HL-60 (cell line): ENCODE measurements around the gene EVI5L.

Experiments
- DNase-seq, 2 experiments: peaks; one replicate each; pipeline ENCODE4 v3.0.0-alpha.2; 2010 to 2020; ENCODE audit warnings: low read depth in 1 of 2, low spot score in 1 of 2
- H3K27ac ChIP-seq: fragments of 250-450 bp; sonication (Bioruptor Pico); replicated peaks from 2 replicates; pipeline ENCODE4 v1.5.1; 2020; ENCODE audit warnings: mild to moderate bottlenecking, moderate library complexity
- H3K27me3 ChIP-seq: fragments of 250-450 bp; sonication (Bioruptor Pico); 2 replicates; pipeline ENCODE4 v1.5.1; 2021; ENCODE audit warnings: mild to moderate bottlenecking, moderate library complexity; ENCODE audit not compliant: insufficient read depth, poor library complexity, severe bottlenecking
- H3K4me3 ChIP-seq: replicated peaks from 2 replicates; pipeline ENCODE4 v1.5.1; 2011; ENCODE audit warnings: mild to moderate bottlenecking, control low read depth, low read length; ENCODE audit not compliant: insufficient read depth
- GABPA ChIP-seq: IDR thresholded peaks from 2 replicates; pipeline ENCODE4 v1.6.1; 2012; ENCODE audit warnings: low read depth
- POLR2AphosphoS5 ChIP-seq: IDR thresholded peaks from 2 replicates; pipeline ENCODE4 v1.6.1; 2012; ENCODE audit warnings: low read depth
- SPI1 ChIP-seq: IDR thresholded peaks from 2 replicates; pipeline ENCODE4 v1.6.1; 2012; ENCODE audit warnings: low read depth, mild to moderate bottlenecking, borderline replicate concordance
- TF ChIP-seq, protein P1 (sequence below): IDR thresholded peaks from 2 replicates; pipeline ENCODE4 v1.6.1; 2012; ENCODE audit warnings: low read depth; ENCODE audit not compliant: insufficient replicate concordance
- TF ChIP-seq, protein P2 (sequence below): IDR thresholded peaks from one replicate; pipeline ENCODE4 v1.5.1; 2011; ENCODE audit warnings: low read length, control low read depth, inconsistent platforms; ENCODE audit not compliant: insufficient read depth

The EVI5L gene

DNA sequence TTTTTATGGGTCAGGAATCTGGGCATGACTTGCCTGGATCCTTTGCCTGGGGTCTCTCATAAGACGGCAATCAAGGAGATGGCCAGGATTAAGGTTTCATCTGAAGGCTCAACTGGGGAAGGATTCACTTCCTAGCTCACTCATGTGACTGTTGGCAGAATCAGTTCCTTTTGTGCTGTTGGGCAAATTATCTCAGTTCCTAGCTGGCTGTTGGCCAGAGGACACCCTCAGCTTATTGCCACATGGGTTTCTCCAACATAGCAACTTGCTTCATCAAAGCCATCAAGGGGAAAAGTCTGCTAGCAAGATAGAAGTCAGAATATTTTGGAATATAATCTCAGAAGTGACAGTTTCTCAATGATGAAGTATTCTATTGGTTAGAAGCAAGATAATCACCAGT is 12.2 kb upstream of the EVI5L start:
- DNase-seq: peak; percentile 76 to 85
- no peak for TF ChIP-seq SPI1
- TF ChIP-seq, protein P1, sequence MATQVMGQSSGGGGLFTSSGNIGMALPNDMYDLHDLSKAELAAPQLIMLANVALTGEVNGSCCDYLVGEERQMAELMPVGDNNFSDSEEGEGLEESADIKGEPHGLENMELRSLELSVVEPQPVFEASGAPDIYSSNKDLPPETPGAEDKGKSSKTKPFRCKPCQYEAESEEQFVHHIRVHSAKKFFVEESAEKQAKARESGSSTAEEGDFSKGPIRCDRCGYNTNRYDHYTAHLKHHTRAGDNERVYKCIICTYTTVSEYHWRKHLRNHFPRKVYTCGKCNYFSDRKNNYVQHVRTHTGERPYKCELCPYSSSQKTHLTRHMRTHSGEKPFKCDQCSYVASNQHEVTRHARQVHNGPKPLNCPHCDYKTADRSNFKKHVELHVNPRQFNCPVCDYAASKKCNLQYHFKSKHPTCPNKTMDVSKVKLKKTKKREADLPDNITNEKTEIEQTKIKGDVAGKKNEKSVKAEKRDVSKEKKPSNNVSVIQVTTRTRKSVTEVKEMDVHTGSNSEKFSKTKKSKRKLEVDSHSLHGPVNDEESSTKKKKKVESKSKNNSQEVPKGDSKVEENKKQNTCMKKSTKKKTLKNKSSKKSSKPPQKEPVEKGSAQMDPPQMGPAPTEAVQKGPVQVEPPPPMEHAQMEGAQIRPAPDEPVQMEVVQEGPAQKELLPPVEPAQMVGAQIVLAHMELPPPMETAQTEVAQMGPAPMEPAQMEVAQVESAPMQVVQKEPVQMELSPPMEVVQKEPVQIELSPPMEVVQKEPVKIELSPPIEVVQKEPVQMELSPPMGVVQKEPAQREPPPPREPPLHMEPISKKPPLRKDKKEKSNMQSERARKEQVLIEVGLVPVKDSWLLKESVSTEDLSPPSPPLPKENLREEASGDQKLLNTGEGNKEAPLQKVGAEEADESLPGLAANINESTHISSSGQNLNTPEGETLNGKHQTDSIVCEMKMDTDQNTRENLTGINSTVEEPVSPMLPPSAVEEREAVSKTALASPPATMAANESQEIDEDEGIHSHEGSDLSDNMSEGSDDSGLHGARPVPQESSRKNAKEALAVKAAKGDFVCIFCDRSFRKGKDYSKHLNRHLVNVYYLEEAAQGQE: no peak
- H3K27ac ChIP-seq: no peak overlapping the region
- H3K27me3 ChIP-seq: no peaks in the 10 kb centered on the region
- no peak overlapping the region for H3K4me3 ChIP-seq

DNA sequence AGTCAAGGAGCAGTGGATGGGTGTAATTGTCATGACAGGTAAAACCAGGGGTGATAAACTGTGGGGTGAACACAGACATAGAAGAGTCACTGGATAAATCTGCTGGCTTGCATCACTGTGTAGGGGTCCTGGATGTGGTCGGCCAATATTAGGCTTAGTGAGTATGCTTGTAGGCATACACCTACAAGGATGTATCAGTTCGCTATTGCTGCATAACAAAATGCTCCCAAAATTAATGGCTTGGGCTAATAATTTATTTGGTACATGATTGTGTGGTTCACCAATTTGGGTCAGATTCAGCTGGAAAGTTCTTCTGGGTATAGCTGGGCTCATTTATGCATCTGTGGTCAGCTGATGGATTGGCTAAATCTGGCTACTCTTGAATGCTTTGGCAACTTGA is 11.2 kb upstream of the EVI5L start:
- no peak overlapping the region for H3K27ac ChIP-seq
- DNase-seq: no peak
- H3K27me3 ChIP-seq: no peaks in the 10 kb centered on the region
- H3K4me3 ChIP-seq: no peak overlapping the region
- TF ChIP-seq SPI1 (no peak), GABPA (no peak), POLR2AphosphoS5 (no peak)
- TF ChIP-seq, protein P2, sequence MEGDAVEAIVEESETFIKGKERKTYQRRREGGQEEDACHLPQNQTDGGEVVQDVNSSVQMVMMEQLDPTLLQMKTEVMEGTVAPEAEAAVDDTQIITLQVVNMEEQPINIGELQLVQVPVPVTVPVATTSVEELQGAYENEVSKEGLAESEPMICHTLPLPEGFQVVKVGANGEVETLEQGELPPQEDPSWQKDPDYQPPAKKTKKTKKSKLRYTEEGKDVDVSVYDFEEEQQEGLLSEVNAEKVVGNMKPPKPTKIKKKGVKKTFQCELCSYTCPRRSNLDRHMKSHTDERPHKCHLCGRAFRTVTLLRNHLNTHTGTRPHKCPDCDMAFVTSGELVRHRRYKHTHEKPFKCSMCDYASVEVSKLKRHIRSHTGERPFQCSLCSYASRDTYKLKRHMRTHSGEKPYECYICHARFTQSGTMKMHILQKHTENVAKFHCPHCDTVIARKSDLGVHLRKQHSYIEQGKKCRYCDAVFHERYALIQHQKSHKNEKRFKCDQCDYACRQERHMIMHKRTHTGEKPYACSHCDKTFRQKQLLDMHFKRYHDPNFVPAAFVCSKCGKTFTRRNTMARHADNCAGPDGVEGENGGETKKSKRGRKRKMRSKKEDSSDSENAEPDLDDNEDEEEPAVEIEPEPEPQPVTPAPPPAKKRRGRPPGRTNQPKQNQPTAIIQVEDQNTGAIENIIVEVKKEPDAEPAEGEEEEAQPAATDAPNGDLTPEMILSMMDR: no peak
- TF ChIP-seq, protein P1: no peak

DNA sequence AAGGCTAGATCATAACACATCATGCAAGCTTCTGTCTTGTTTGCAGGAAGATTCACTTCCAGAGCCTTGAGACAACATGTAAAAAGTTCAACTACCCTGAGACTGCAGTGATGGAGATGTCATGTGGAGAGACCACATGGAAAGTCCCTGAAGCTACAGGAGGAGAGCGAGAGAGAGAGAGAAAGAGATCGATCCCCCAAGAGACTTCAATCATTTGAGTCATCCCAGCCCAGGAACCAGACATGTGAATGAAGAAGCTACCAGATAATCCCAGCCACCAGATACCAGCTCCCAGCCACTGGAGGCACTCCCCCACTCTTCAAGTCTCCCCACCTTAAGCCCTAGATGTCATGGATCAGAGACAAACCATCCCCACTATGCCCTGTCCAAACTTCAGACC is 10.7 kb upstream of the EVI5L start:
- TF ChIP-seq, protein P1: no peak
- no peak for TF ChIP-seq GABPA
- TF ChIP-seq, protein P2: no peak
- no peak for TF ChIP-seq POLR2AphosphoS5
- TF ChIP-seq SPI1: no peak
- Histone ChIP-seq H3K27me3 (no peaks in the 10 kb centered on the region), H3K27ac (no peak overlapping the region), H3K4me3 (no peak overlapping the region)
- no peak for DNase-seq

DNA sequence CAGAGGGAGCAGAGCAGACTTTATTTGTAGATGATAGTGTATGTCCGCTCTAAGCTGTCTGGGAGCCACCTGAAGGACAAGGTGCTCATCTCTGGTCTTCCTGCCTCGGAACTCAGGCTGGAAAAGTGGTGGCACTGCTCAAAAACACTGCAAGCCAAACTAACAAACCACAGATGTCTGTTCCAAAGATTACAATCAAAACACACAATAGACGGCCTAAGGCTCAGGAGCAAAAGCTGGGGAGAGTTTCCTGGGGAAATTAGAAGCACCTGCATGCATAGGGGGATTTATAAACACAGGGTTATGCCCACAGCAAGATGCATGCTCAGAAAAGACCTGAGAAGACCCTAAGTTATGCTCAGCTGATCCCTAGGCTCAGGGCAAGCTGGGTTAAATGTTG is 9.4 kb upstream of the EVI5L start:
- no peak overlapping the region for H3K27ac ChIP-seq
- DNase-seq: no peak
- TF ChIP-seq SPI1 (no peak), POLR2AphosphoS5 (no peak)
- TF ChIP-seq, protein P1: no peak
- H3K27me3 ChIP-seq: no peaks in the 10 kb centered on the region
- H3K4me3 ChIP-seq: no peak overlapping the region
